Suppressor macrophage treated with lipopolysaccharide for 1 hour (primary cell): ENCODE data around the gene SLX4IP.

Source experiments
- DNase-seq, 3 donors: peaks; one replicate each; pipeline ENCODE4 v3.0.0-alpha.2; 2020 to 2022

Gene SLX4IP

GRCh38 chr20:10467681-10468339, 32.7 kb downstream of the SLX4IP start:
- no peak for DNase-seq

- DNase-seq, result peak in 1 of 3 donors; percentile 7
These were observed 33.3 kb downstream of the SLX4IP start for GRCh38 chr20:10468340-10468845.

GRCh38 chr20:10469056-10469455, 34.0 kb downstream of the SLX4IP start:
- DNase-seq, result peak in 2 of 3 donors; percentile 64 to 69

DNA sequence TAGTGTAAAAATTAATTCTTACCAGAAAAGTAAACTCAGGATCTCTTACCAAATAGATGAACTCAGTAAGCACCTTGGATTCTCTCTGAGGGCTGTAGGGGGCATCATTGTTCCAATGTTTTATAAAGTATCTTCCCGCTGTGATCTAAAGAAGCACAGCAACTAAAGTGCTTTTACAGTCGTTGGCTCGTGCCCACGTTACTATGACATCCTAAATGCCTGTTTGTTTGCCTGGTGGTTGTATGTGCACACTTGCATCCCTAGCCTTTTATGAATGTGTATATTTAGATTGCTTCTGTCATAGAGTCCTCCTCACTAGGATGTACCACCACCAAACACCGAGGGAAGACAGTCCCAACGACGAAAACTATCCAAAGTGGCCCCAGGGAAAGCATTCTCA, 34.5 kb downstream of the SLX4IP start:
- DNase-seq, result peak; percentile 68 to 79 (median 79)

DNA sequence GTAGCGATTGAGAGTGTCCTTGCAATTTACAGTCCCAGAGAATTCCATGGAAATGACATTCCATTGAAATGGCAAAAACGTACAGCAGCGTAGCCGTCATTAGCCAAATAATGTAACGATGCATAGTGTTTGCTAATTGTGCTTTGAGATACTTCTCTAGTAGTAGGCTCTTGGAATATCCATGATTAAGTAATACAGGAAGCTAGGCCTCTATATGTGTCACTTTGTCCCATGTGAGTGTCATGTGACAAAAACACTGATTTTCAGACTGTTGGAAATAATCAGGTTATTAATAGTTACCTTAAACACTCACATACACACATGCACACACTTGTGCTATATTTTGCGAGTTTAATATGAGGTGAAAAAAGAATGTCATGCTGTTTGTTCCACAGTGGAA, 35.2 kb downstream of the SLX4IP start:
- DNase-seq, result peak; percentile 66 to 90 (median 86)

- no peak for DNase-seq
These were observed 37.8 kb downstream of the SLX4IP start for GRCh38 chr20:10472871-10473270.

DNA sequence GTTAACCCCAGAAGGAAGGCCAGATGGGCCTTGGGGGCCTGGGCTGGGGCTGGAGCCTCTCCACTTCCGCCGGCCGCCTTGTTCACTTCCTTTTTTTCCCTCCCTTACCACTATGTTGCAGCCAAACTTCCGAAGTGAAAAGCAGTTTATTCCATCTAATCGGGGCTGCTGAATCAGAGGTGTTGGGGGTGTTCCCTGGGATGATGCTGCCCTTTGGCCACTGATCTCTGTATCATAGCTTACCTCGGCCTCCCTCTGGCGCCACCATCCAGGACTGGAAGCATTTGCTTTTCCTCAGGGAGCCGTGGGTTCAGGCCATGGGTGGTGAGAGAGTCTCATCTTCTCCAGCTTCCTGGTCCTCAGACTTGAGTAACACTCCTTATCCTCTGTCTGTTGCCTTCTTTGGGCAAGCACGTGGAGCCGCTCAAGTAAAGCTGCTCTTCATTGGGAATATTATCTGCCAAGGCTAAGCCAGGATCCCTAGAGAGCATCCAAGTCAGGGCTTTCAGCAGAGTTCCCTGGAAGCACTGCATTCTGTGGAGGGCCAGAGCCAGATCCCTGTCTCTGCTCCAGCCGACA, 39.6 kb downstream of the SLX4IP start:
- peak; percentile 63 to 72 (median 66) for DNase-seq

DNA sequence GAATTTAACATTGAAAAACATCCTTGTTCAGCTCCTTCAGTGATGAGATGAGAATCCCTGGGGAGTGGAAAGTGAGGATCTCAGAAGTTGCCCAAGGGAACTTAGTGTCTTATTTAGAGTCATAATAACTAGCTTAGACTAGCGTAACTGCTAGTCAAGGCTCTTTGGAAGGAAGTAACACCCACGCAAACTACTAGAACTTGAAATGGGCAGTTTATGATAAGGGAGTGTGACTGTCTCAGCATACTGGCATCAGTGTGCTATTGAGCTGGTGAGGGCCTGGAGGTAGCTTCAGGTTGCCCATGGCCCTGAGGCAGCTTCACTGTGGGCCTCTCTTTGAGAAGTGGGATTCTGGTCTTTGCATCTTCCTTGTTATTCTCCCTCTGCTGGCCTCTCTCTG, 40.1 kb downstream of the SLX4IP start:
- peak; percentile 64 to 84 (median 75) for DNase-seq

DNA sequence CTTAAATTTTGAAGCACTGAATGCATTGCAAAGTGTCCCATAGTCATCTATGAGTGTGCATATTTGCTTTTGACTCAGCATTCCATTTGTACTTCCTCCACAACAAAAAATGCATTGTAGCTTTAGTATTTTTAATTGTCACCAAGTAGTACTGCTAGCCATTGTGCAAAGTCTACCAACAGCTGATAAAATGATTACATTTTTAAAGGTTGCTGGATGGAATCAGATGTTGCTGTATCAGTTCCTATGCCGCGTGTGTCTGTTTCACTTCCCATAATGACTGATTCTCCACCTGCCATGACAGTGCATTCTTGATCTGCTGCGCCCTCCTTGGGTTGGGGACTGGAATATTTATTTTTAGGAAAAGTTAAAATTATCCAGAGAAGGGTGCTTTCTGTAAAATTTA, 41.2 kb downstream of the SLX4IP start:
- DNase-seq, result peak; percentile 89 to 96 (median 94)

DNA sequence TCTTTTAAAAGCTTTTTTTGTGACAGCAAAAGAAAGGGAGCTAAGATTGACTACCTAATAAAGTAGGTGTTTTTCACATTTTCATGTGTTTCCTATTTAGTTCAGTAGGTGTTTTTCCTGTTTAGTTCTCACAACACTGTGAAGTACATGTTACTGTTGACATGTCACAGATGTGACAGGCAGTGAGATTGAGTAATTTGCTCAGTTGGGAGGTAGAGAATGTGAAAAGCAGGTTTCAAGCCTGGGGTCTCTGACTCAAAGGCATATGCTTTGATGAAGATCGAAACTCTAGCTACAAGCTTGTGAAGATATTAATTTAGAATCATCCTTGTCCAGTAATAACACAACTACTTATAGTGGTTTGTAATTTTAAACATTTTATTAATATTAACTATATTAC, 43.1 kb downstream of the SLX4IP start:
- no peak for DNase-seq

DNA sequence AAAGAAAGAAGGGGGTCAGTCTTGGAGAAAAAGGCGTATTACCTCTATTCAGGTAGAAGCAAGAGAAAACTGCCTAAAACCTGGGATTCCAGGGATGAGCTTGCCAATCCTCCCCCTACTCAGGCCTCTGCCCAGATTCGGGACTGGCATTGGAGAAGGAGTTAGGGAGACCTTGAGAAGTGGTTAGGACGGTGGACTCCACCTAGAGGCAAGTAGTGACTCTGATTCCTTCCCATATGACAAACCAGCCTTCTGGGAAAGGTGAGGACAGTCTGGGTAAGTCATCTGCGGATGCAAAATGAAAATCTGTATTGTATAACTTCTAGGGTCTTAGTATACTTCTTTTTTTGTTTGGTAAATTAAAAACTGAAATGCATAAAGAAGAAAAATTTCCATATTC, 43.8 kb downstream of the SLX4IP start:
- DNase-seq, result no peak

DNA sequence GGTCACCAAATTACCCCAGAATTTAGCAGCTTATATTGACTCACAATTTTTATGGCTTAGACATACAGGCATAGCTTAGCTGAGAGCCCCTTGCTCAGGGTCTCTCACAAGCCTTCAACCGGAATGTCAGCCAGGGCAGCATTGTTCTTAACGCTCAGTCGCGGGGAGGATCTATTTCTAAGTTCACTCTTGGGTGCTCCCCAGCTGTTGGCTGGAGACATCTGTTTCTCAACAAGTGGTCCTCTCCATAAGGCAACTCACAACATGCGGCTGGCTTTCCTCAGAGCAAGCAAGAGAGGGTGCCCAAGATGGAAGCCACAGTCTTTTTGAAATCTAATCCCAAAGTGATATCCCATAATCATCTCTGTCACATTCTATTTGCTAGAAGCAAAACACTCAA, 46.6 kb downstream of the SLX4IP start:
- DNase-seq, result peak in 1 of 3 donors; percentile 13

GRCh38 chr20:10483691-10484090, 48.6 kb downstream of the SLX4IP start:
- no peak for DNase-seq

DNA sequence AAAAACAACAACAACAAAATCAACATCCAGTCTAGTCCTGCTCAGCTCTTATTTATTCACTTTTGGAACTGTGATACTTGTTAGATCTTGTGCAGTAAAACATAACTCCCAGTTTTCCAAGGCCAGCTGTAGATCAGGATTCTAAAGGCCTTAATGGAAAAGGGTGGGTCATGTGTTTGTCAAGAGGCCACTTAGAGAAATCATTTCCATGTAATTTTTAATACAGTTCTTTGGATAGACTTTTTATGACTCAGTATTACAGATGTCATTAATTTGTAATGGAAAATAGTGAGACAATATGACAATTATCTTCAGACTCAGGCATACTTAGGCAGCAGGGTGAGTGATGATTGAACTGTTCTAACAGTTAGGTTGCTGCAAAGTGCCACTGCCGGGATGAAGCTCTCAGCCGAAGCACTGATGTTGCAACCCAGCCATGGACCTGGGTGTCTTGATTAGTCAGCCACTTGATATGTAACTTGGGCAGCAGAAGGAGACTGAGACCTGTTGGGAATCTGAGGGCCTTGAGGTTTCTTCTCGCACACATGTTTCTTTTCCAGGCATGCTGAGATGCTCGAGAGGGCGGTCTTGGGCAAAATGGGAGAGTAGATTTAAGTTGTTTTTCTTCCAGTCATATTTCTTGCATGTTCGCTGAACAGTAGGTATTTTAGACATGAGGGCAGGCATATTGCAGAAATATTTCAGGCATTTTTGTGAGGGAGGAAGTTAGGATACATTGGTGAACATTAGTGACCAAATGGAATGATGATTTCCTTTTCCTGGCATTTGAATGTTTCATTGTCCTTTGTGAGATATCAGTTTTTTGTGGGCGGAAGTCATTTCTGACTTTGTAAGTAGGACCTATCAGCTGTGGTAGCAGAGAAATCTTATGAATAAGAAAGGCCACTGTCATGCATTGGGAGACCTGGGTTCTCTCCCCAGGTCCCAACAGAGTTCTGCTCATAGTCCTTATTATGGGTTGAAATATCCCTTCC, 52.3 kb downstream of the SLX4IP start:
- peak; percentile 71 to 85 (median 79) for DNase-seq

DNA sequence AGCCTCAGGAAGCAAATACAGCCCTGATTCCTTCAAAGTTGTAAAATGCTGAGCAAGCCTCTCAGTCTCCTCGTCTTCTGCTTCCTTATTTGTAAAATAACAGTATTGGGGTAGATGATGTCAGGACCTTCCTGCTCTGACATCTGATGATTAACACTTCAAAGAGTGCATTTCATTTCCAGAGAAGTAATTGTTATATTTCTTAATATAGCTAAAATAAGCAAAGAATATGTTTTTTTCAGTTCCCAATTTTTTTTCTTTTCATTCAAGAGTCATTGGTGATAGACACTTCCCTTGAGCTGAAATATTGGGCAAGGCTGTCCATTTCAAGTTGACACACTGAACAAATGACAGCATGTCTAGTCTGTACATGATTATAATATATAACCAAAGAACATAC, 53.4 kb downstream of the SLX4IP start:
- DNase-seq, result peak; percentile 76 to 98 (median 96)

DNA sequence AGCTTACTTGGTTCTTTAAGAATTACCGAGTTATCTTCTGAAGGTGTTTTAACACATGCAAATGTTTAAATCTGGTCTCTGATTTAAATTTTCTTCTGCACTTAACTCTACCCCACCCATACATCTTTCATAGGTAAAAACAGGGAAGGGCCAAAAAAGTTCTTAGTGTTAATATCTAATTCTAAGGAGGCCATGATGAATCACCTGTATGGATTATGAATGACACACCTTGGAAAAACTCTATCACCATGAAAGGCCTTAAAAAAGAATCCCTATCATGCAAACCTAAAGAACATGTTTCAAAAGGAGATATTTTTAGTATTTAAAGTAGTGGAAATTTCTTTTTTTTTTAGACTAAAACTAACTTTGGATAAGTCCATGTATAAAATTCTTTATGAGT, 54.7 kb downstream of the SLX4IP start:
- DNase-seq, result no peak

DNA sequence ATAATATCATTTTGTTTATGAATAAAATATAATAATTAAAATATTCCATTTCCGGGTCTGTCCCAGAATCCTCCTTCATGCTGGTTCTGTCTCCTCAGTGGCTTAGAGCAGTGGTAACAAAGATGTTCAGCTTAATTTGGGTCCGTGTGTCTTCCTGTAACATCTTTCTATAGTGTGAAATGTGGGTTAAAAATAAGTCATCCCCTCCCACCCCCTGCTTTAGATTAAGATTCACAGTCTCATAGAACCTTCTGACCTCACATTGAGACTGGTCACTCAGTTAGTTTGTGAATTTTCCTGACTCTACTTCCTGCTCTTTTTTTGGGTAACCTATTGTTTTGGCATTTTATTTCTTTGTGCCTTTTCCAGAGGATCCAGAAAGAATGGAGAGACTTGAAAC, 55.2 kb downstream of the SLX4IP start:
- peak; percentile 53 to 73 (median 61) for DNase-seq

- DNase-seq, result peak; percentile 89 to 93 (median 92)
These were observed 55.6 kb downstream of the SLX4IP start for GRCh38 chr20:10490706-10491105.

- DNase-seq, result peak; percentile 90 to 95 (median 94)
These were observed 57.0 kb downstream of the SLX4IP start for GRCh38 chr20:10492065-10492464.

GRCh38 chr20:10492844-10493243, 57.7 kb downstream of the SLX4IP start:
- peak in 1 of 3 donors; percentile 31 for DNase-seq

DNA sequence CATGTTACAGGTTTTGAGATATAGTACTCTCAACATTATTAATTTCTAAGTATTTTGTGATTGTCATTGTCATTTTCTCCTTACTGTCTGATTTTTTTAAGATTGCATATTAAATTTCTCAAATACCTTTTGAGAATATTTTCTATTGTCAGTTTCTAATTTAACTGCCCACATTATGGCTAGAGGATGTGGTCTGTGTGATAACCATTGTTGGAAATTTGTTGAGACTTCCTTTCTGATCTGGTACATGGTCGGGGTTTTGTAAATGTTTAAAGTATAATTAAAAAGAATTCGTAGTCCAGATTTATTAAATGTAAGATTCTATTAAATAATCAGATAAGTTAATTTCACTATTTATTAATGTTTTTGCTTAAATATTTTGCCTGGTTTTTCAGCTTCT, 60.1 kb downstream of the SLX4IP start:
- no peak for DNase-seq

- peak in 1 of 3 donors; percentile 15 for DNase-seq
These were observed 61.4 kb downstream of the SLX4IP start for GRCh38 chr20:10496465-10496864.

DNA sequence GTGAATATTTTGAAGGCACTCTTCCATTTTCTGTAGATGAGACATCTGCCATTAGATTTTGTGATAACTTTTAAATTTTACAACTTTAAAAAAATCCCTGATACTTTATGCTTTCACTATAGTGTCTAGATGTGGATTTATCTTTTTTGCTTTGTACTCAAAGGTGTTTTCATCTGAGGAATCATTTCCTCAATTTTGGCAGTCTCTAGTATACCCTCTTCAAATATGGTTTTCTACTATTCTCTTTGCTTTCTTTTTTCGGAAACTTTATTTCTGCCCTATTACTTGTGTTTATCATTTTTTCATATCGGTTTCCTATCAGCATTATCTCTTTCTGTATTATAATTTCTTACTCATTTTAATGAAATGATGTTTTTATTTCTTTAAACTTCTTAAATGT, 62.2 kb downstream of the SLX4IP start:
- peak in 1 of 3 donors; percentile 16 for DNase-seq
